A549 (cell line): ENCODE results near the gene PIGV. TPM values are rescaled to one million over a fixed set of nuclear protein-coding genes. Genes with fewer than 3 reads are reported as not detected.

Source experiments
- ATAC-seq, 2 experiments: fragments of 200-7000 bp in 1 of 2; fragments of >200 bp in 1 of 2; cut with Nextera tagmentation in 1 of 2; cut with Tn5 transposase in 1 of 2; 3 replicates each; pipeline versions ENCODE4 v1.8.0 to v1.9.1; 2018 to 2020; ENCODE audit warnings: mild to moderate bottlenecking in 1 of 2, moderate library complexity in 1 of 2
- CTCF ChIA-PET: fragments of 300-600 bp; sonication (Branson Sonifier 250); formaldehyde crosslinking; extraction: SDS; loops from one replicate; lab custom pipeline; 2021; ENCODE audit warnings: antibody characterized with exemption, inconsistent platforms; lab: Yijun Ruan, JAX
- POLR2A ChIA-PET: fragments of 350-600 bp; formaldehyde crosslinking; extraction: SDS; loops from one replicate; lab custom pipeline; 2021; ENCODE audit warnings: antibody characterized with exemption, inconsistent platforms; lab: Yijun Ruan, JAX
- DNase-seq, 2 experiments: peaks; one replicate each; pipeline versions ENCODE4 v3.0.0 to v3.0.0-alpha.2; 2011 to 2016; ENCODE audit warnings: low read depth in 1 of 2, low spot score in 1 of 2
- FAIRE-seq: peaks from 2 replicates; lab custom pipeline; 2011; peaks lifted over from hg19 to GRCh38; lab: Jason Lieb, UNC
- H3K27ac ChIP-seq, 2 experiments: fragments of >200 bp; sonication (Bioruptor Twin); formaldehyde crosslinking; 3 replicates each; pipeline ENCODE4 v1.5.1; 2016 to 2017
- H3K4me1 ChIP-seq: fragments of >200 bp; sonication (Bioruptor Twin); formaldehyde crosslinking; 3 replicates; pipeline ENCODE4 v1.6.1; 2016
- H3K4me2 ChIP-seq: fragments of >200 bp; sonication (Bioruptor Twin); formaldehyde crosslinking; 3 replicates; pipeline ENCODE4 v1.6.1; 2016
- H3K4me3 ChIP-seq: fragments of >200 bp; sonication (Bioruptor Twin); formaldehyde crosslinking; 3 replicates; pipeline ENCODE4 v1.5.1; 2016
- H3K9me3 ChIP-seq: fragments of >200 bp; sonication (Bioruptor Twin); formaldehyde crosslinking; 3 replicates; pipeline ENCODE4 v1.6.1; 2016
- ATOH8 ChIP-seq: fragments of 250-450 bp; sonication (Bioruptor Pico); IDR thresholded peaks from 2 replicates; pipeline ENCODE4 v1.5.0; 2020; ENCODE audit warnings: low read depth, mild to moderate bottlenecking, moderate library complexity
- BHLHE40 ChIP-seq: IDR thresholded peaks from 2 replicates; pipeline ENCODE4 v1.6.1; 2012; ENCODE audit warnings: low read depth, low read length, inconsistent platforms
- CBX2 ChIP-seq: fragments of 200-600 bp; sonication (generic); IDR thresholded peaks from 2 replicates; pipeline ENCODE4 v1.6.1; 2016; ENCODE audit warnings: low read depth, mild to moderate bottlenecking, borderline replicate concordance
- CBX8 ChIP-seq: fragments of 200-600 bp; sonication (generic); IDR thresholded peaks from 2 replicates; pipeline ENCODE4 v1.6.1; 2016
- CHD4 ChIP-seq: fragments of 200-600 bp; sonication (generic); IDR thresholded peaks from 2 replicates; pipeline ENCODE4 v1.6.1; 2016; ENCODE audit warnings: antibody characterized with exemption, mild to moderate bottlenecking, borderline replicate concordance
- E2F6 ChIP-seq: IDR thresholded peaks from 2 replicates; pipeline ENCODE4 v1.6.1; 2012; ENCODE audit warnings: low read depth, borderline replicate concordance
- EHMT2 ChIP-seq: fragments of 200-600 bp; sonication (generic); IDR thresholded peaks from 2 replicates; pipeline ENCODE4 v1.6.1; 2016; ENCODE audit warnings: antibody characterized with exemption, low read depth, mild to moderate bottlenecking, moderate library complexity
- ELK1 ChIP-seq: fragments of 150-350 bp; IDR thresholded peaks from 2 replicates; pipeline ENCODE4 v1.6.1; 2014; ENCODE audit warnings: low read depth, mild to moderate bottlenecking, low read length
- FOSB ChIP-seq: fragments of 250-450 bp; sonication (Bioruptor Pico); IDR thresholded peaks from 2 replicates; pipeline ENCODE4 v1.5.0; 2020; ENCODE audit warnings: mild to moderate bottlenecking, moderate library complexity
- GATA3 ChIP-seq: IDR thresholded peaks from 2 replicates; pipeline ENCODE4 v1.6.1; 2012; ENCODE audit warnings: borderline replicate concordance
- HOXB5 ChIP-seq: fragments of 250-450 bp; sonication (Bioruptor Pico); IDR thresholded peaks from 2 replicates; pipeline ENCODE4 v1.5.0; 2020; ENCODE audit warnings: mild to moderate bottlenecking, moderate library complexity
- JUNB ChIP-seq: fragments of >200 bp; sonication (Bioruptor Twin); formaldehyde crosslinking; IDR thresholded peaks from 2 replicates; pipeline ENCODE4 v1.6.1; 2016
- KDM5A ChIP-seq: fragments of 200-600 bp; sonication (generic); IDR thresholded peaks from 2 replicates; pipeline ENCODE4 v1.6.1; 2016; ENCODE audit warnings: antibody characterized with exemption, mild to moderate bottlenecking
- MAX ChIP-seq: IDR thresholded peaks from 2 replicates; pipeline ENCODE4 v1.6.1; 2012
- MAZ ChIP-seq: fragments of 150-350 bp; IDR thresholded peaks from 2 replicates; pipeline ENCODE4 v1.6.1; 2014; ENCODE audit warnings: antibody characterized with exemption, low read depth, low read length, borderline replicate concordance
- MYC ChIP-seq: IDR thresholded peaks from 2 replicates; pipeline ENCODE4 v1.6.1; 2012; ENCODE audit warnings: mild to moderate bottlenecking, inconsistent platforms, low read length, improper control_type of control experiment, borderline replicate concordance
- NFE2L2 ChIP-seq: fragments of 150-350 bp; conservative IDR thresholded peaks from 2 replicates; pipeline ENCODE4 v1.6.1; 2014; ENCODE audit warnings: low read length
- NR3C1 ChIP-seq: fragments of >200 bp; sonication (Bioruptor Twin); formaldehyde crosslinking; IDR thresholded peaks from 3 replicates; pipeline ENCODE4 v1.6.1; 2017
- PBX3 ChIP-seq: IDR thresholded peaks from 2 replicates; pipeline ENCODE4 v1.6.1; 2012
- POLR2A ChIP-seq: IDR thresholded peaks from 2 replicates; pipeline ENCODE4 v1.6.1; 2012; ENCODE audit warnings: mild to moderate bottlenecking, low read length
- POLR2AphosphoS2 ChIP-seq: conservative IDR thresholded peaks from 2 replicates; pipeline ENCODE4 v1.6.1; 2012; ENCODE audit warnings: low read length, improper control_type of control experiment, inconsistent platforms
- RARB ChIP-seq: fragments of 250-450 bp; sonication (Bioruptor Pico); IDR thresholded peaks from 2 replicates; pipeline ENCODE4 v1.8.0; 2021; ENCODE audit warnings: mild to moderate bottlenecking, moderate library complexity
- RFX5 ChIP-seq: fragments of 450-650 bp; IDR thresholded peaks from 2 replicates; pipeline ENCODE4 v1.7.1; 2014; ENCODE audit warnings: antibody characterized with exemption, mild to moderate bottlenecking, moderate library complexity
- RNF2 ChIP-seq: fragments of 200-600 bp; sonication (generic); IDR thresholded peaks from 2 replicates; pipeline ENCODE4 v1.6.1; 2016; ENCODE audit warnings: low read depth, mild to moderate bottlenecking, antibody characterized with exemption, moderate library complexity, borderline replicate concordance
- TFCP2L1 ChIP-seq: fragments of 250-450 bp; sonication (Bioruptor Pico); IDR thresholded peaks from 2 replicates; pipeline ENCODE4 v1.5.0; 2021; ENCODE audit warnings: mild to moderate bottlenecking
- ZC3H11A ChIP-seq: fragments of 450-650 bp; IDR thresholded peaks from 2 replicates; pipeline ENCODE4 v1.6.1; 2014; ENCODE audit warnings: antibody characterized with exemption, mild to moderate bottlenecking
- ZNF302 ChIP-seq: fragments of 250-450 bp; sonication (Bioruptor Pico); IDR thresholded peaks from 2 replicates; pipeline ENCODE4 v1.9.0; 2021; ENCODE audit warnings: inconsistent platforms, mild to moderate bottlenecking, moderate library complexity
- WGBS: methylation state at CpG from one replicate; pipeline ENCODE4 v1.1.6; 2017; ENCODE audit errors: missing lambda C conversion rate; 5-methylcytosine and 5-hydroxymethylcytosine counted together
- polyA plus RNA-seq, 4 experiments: library from polyadenylated mRNA; depleted of rRNA in 3 of 4; stranded (reverse); fragments of >200 nt; fragmentation: RNase III in 1 of 4; extraction: RNeasy Plus Mini Kit Qiagen cat#74134 plus additional on column Dnase treatment in 1 of 4; gene quantifications; 2 replicates in 3 of 4; 3 replicates in 1 of 4; pipeline ENCODE4 v1.2.3, GENCODE V29; 2011 to 2017

The PIGV gene
- polyA plus RNA-seq, 2 of the 4 experiments (the other 2 are of a cell fraction): 7.0 to 16.2 TPM

- ChIA-PET CTCF (interaction anchor here (0.6 to 6.2 kb wide), 24 partner anchors 9 to 290 kb away, joined by 3 to 215 read pairs (median 7); no protein-coding TSS in a partner anchor), POLR2A (interaction anchor here (0.8 to 2.9 kb wide), 2 partner anchors 75 to 97 kb away, joined by 4 to 28 read pairs; no protein-coding TSS in a partner anchor)
- no peak overlapping the region for H3K27ac ChIP-seq
- no peak overlapping the region for H3K4me3 ChIP-seq
- WGBS: 83% methylated on average over 4 of the region's 4 CpGs
- no peaks in the 10 kb centered on the region for H3K9me3 ChIP-seq
- no peak for FAIRE-seq
- DNase-seq: no peak
- ATAC-seq: no peak
- TF ChIP-seq RFX5: no peak
- TF ChIP-seq RNF2: no peak
- no peak for TF ChIP-seq PBX3
- no peak for TF ChIP-seq GATA3
- TF ChIP-seq NR3C1: no peak
- no peak for TF ChIP-seq ATOH8 (CRISPR knock-in tag)
- TF ChIP-seq HOXB5 (CRISPR knock-in tag): no peak
- TF ChIP-seq CBX8: no peak
- no peak for TF ChIP-seq ZC3H11A
- TF ChIP-seq BHLHE40: no peak
- TF ChIP-seq CHD4: no peak
- no peak for TF ChIP-seq RARB
- TF ChIP-seq ELK1: no peak
- no peak for TF ChIP-seq E2F6
- TF ChIP-seq POLR2A: no peak
- no peak for TF ChIP-seq POLR2AphosphoS2
- H3K4me1 ChIP-seq: peaks cover 24% of the 10 kb centered on the region
- no peak overlapping the region for H3K4me2 ChIP-seq
Observed at GRCh38 chr1:26789931-26790330, 2.2 kb downstream of the PIGV start.

- no peak overlapping the region for H3K4me3 ChIP-seq
- FAIRE-seq: no peak
- H3K4me2 ChIP-seq: no peak overlapping the region
- peaks cover 20% of the 10 kb centered on the region for H3K4me1 ChIP-seq
- ChIA-PET CTCF (interaction anchor here (1.0 to 6.2 kb wide), 13 partner anchors 9 to 196 kb away, joined by 3 to 215 read pairs (median 12); no protein-coding TSS in a partner anchor), POLR2A (no interaction called here)
- no peak overlapping the region for H3K27ac ChIP-seq
- H3K9me3 ChIP-seq: no peaks in the 10 kb centered on the region
- no peak for DNase-seq
- 63% methylated on average over 5 of the region's 5 CpGs for WGBS
- no peak for ATAC-seq
- TF ChIP-seq EHMT2 (no peak), ATOH8 (CRISPR knock-in tag) (no peak), MAX (no peak), POLR2AphosphoS2 (no peak), E2F6 (no peak), TFCP2L1 (CRISPR knock-in tag) (no peak), CBX2 (no peak), MAZ (no peak), KDM5A (no peak), NR3C1 (no peak), ZNF302 (no peak), POLR2A (no peak), CBX8 (no peak), JUNB (no peak), NFE2L2 (no peak), BHLHE40 (no peak), MYC (no peak), RARB (no peak), FOSB (CRISPR knock-in tag) (no peak), RNF2 (no peak)
Observed at GRCh38 chr1:26790551-26790953, 2.8 kb downstream of the PIGV start.
